ENCODE data around the gene WDR20.

DNA sequence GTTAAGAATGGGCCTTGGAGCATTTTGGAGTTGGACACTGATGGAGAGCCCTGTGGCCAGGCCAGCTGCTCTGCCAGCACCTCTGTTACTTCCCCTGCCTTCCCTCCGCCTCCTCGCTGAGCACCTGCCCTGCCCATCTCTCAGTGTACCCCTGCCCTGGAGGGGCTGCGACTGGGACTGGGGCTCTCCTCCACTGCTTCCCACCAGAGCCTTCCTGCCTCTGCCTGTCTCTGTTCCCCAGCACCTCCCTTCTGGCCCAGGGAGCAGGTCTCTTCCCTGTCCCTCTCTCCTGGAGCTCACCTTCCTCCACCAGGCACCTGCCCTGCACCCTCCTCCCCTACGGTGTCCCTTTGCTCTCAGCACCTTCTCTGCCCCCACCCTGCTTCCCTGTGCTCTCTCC is 62.1 kb downstream of the WDR20 start:
- TF ChIP-seq EZH2phosphoT487 (IDR thresholded peaks at IDR 0.05; ENCODE audit: insufficient read depth, low read depth) (no peak), EZH2 (IDR thresholded peaks at IDR 0.05; ENCODE audit: insufficient read depth, poor library complexity, severe bottlenecking) (no peak)

Measured in GM23248 (cell line).